ENCODE data around the gene FAM221A. TPM values are rescaled to one million over a fixed set of nuclear protein-coding genes. Genes with fewer than 3 reads are reported as not detected.
A peak's percentile ranks its signal among the peaks of the same experiment; 100 is the strongest.

The FAM221A gene
- total and polyA plus RNA-seq, 2 of the 8 experiments (the other 6 are each of a cell fraction or from before 2014, with no cell fraction given) = 21.5 to 39.0 TPM

DNA sequence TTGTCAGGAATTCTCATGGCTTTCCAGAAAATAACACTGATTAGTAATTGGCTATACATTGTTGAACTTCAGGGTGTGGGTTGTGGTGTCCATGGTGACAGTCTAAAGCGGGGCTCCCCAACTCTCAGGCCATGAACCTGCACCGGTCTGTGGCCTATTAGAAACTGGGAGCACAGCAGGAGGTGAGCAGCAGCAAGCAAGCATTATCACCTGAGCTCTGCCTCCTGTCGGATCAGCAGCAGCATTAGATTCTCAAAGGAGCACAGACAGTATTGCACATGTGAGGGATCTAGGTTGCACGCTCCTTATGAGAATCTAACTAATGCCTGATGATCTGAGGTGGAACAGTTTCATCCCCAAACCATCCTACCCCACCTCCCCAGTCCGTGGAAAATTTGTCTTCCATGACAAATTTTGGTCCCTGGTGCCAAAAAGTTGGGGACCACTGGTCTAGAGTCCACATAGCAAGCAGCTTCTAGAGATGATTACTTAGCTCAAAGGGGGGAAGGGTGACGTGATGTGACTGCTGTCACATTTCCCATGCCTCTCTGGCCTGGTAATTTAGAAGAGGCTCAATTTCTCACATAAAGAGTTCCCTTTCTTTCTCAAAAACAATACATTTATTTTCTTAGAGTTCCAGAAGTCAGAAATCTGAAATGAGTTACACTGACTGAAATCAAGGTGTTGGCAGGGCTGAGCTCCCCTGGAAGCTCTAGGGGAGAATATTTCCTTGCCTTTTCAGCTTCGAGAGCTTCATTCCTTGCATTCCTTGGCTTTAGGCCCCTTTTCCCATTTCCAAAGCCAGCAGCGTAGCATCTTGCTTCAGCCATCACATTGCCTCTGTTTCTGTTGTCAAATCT lies 17.6 kb upstream of the FAM221A start:
- peak overlapping the region; percentile 47 for H2BK120ac ChIP-seq (replicated peaks; ENCODE audit: low read depth, low read length)
- H3K4me1 ChIP-seq (replicated peaks in 1 of 4; ENCODE audit: control insufficient read depth in 3 of 4, insufficient read depth in 4 of 4, low read length in 3 of 4) = peaks cover 6 to 16% (median 12%) of the 10 kb centered on the region in 4 experiments
- no peak overlapping the region for H3K4ac ChIP-seq (replicated peaks; ENCODE audit: insufficient read length, low read depth, low read length)
- peak overlapping the region in 2 of 4 experiments; percentile 8 to 50; a peak in 3 of 7 replicates for H3K9ac ChIP-seq (replicated peaks in 1 of 4; ENCODE audit: extremely low read depth in 1 of 4, low read depth in 3 of 4, low read length in 3 of 4)
- H2BK12ac ChIP-seq (ENCODE audit: low read depth, low read length) = peak overlapping the region; percentile 90
- no peaks in the 10 kb centered on the region for H4K20me1 ChIP-seq (replicated peaks in 1 of 2; ENCODE audit: control insufficient read depth in 1 of 2, insufficient read depth in 2 of 2, low read length in 2 of 2)
- H4K8ac ChIP-seq (ENCODE audit: extremely low read depth, insufficient read depth, low read length) = no peak overlapping the region
- no peak overlapping the region for H4K5ac ChIP-seq (ENCODE audit: insufficient read length, low read depth, low read length)
- H3K4me3 ChIP-seq (ENCODE audit: extremely low read depth in 1 of 4, insufficient read depth in 2 of 4, low read depth in 3 of 4, low read length in 4 of 4) = peak overlapping the region in 1 of 4 experiments; percentile 23; a peak in 1 of 8 replicates
- H3K79me1 ChIP-seq (ENCODE audit: low read depth, low read length) = no peaks in the 10 kb centered on the region
- H2BK15ac ChIP-seq (ENCODE audit: low read length) = no peak overlapping the region
- POLR2A ChIA-PET (ENCODE audit: partially characterized antibody) = interaction anchor here (0.6 to 3.9 kb wide), 12 partner anchors 9 to 47 kb away, joined by 3 to 27 read pairs (median 4); partner anchors contain the start of genes FAM221A and STK31
- no peaks in the 10 kb centered on the region for H3K36me3 ChIP-seq (ENCODE audit: control insufficient read depth in 2 of 4, insufficient read depth in 4 of 4, low read length in 3 of 4)
- H2AFZ ChIP-seq (ENCODE audit: low read length) = peak overlapping the region; percentile 35; the same call in 1 of the 2 replicates
- no peaks in the 10 kb centered on the region for H3K9me3 ChIP-seq (ENCODE audit: insufficient read depth in 2 of 2, low read depth in 1 of 2, low read length in 1 of 2)
- no peak overlapping the region for H3K56ac ChIP-seq (replicated peaks; ENCODE audit: insufficient read length, low read depth, low read length)
- peak overlapping the region; percentile 84; the same call in 1 of the 2 replicates for H2BK20ac ChIP-seq (ENCODE audit: low read length)
- peak overlapping the region; percentile 91 for H4K91ac ChIP-seq (replicated peaks; ENCODE audit: insufficient read length, low read length)
- H3K23me2 ChIP-seq (ENCODE audit: low read depth, low read length) = peaks cover 2% of the 10 kb centered on the region; the same call in 1 of the 2 replicates
- no peak overlapping the region; the same call in none of the 2 replicates for H2AK5ac ChIP-seq (ENCODE audit: low read depth, low read length)
- peak overlapping the region; percentile 54 to 64 for H3K4me2 ChIP-seq (ENCODE audit: insufficient read depth in 1 of 2, low read depth in 2 of 2, low read length in 2 of 2)
- H3K27me3 ChIP-seq (replicated peaks in 1 of 4; ENCODE audit: control insufficient read depth in 3 of 4, extremely low read depth in 1 of 4, insufficient read depth in 3 of 4, low read length in 3 of 4) = no peaks in the 10 kb centered on the region
- peak overlapping the region; percentile 84; the same call in 1 of the 2 replicates for H2BK5ac ChIP-seq (ENCODE audit: low read depth, low read length)
- H3K14ac ChIP-seq (ENCODE audit: insufficient read length) = no peak overlapping the region
- peak overlapping the region; percentile 51; the same call in 1 of the 2 replicates for H3K18ac ChIP-seq (ENCODE audit: extremely low read depth, low read length)
- no peaks in the 10 kb centered on the region for H3K79me2 ChIP-seq (ENCODE audit: control insufficient read depth in 1 of 2, insufficient read depth in 2 of 2, low read length in 2 of 2)
- DNase-seq (ENCODE audit: low read depth in 1 of 2, low spot score in 2 of 2) (no peak), FAIRE-seq (peak; percentile 92)
- H3K23ac ChIP-seq (ENCODE audit: insufficient read length) = no peak overlapping the region
- 62% methylated on average over 8 of the region's 8 CpGs; no CpG with 5 or more reads in 1 of the 2 experiments for WGBS, 2 experiments (ENCODE audit: extremely low coverage in 1 of 2, insufficient coverage in 1 of 2, insufficient read length in 1 of 2, insufficient replicate concordance in 2 of 2, low coverage in 1 of 2, low lambda C conversion rate in 2 of 2, missing lambda C conversion rate in 1 of 2)
- H3K27ac ChIP-seq (ENCODE audit: low read depth, low read length) = peak overlapping the region; percentile 66; the same call in 1 of the 2 replicates
- CTCF ChIA-PET (ENCODE audit: partially characterized antibody) = interaction anchor here (1.0 to 2.2 kb wide), 9 partner anchors 10 to 116 kb away, joined by 3 to 11 read pairs (median 6); partner anchors contain the start of gene FAM221A
- TF ChIP-seq TEAD4 (IDR thresholded peaks at IDR 0.05; ENCODE audit: low read depth, low read length) (peak; percentile 95), RBBP5 (IDR thresholded peaks at IDR 0.05; ENCODE audit: borderline replicate concordance, low read depth, low read length) (peak; percentile 59; the same call in 1 of the 2 replicates), SP1 (IDR thresholded peaks at IDR 0.05; ENCODE audit: low read depth, low read length) (peak; percentile 71), ASH2L (IDR thresholded peaks at IDR 0.05; ENCODE audit: low read length) (peak; percentile 80), TAF1 (IDR thresholded peaks at IDR 0.05; ENCODE audit: low read depth, low read length) (peak; percentile 51; the same call in 1 of the 2 replicates), RAD21 (IDR thresholded peaks at IDR 0.05 in 1 of 2, conservative IDR thresholded peaks at IDR 0.05 in 1 of 2; ENCODE audit: low read depth in 2 of 2, low read length in 2 of 2) (no peak), POLR2A (IDR thresholded peaks at IDR 0.05; ENCODE audit: control extremely low read depth in 1 of 2, low read depth in 2 of 2, low read length in 2 of 2) (0 out of 3 replicates have a peak, but pooled peaks of 1 of the 2 experiments have one; percentile 39)
- TF ChIP-seq, protein P1, sequence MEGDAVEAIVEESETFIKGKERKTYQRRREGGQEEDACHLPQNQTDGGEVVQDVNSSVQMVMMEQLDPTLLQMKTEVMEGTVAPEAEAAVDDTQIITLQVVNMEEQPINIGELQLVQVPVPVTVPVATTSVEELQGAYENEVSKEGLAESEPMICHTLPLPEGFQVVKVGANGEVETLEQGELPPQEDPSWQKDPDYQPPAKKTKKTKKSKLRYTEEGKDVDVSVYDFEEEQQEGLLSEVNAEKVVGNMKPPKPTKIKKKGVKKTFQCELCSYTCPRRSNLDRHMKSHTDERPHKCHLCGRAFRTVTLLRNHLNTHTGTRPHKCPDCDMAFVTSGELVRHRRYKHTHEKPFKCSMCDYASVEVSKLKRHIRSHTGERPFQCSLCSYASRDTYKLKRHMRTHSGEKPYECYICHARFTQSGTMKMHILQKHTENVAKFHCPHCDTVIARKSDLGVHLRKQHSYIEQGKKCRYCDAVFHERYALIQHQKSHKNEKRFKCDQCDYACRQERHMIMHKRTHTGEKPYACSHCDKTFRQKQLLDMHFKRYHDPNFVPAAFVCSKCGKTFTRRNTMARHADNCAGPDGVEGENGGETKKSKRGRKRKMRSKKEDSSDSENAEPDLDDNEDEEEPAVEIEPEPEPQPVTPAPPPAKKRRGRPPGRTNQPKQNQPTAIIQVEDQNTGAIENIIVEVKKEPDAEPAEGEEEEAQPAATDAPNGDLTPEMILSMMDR (IDR thresholded peaks at IDR 0.05; ENCODE audit: control extremely low read depth in 1 of 3, insufficient read depth in 1 of 3, low read depth in 1 of 3, low read length in 3 of 3) = peak in 2 of 3 experiments; percentile 5 to 25; a peak in 2 of 4 replicates

All from H1 (cell line).